Measurements from ENCODE around the gene CD36.

GRCh38 chr7:80653244-80653643 is 14.8 kb downstream of the CD36 start:
- TF ChIP-seq POLR2A (IDR thresholded peaks at IDR 0.05) (no peak), CTCF (IDR thresholded peaks at IDR 0.05) (no peak)

Data from uterus (tissue), 2 donors.